Retinal pigment epithelial cell (primary cell): ENCODE data around the gene CRIM1.

Experiments used
- DNase-seq: peaks from one replicate; pipeline ENCODE4 v3.0.0-alpha.2; 2010; ENCODE audit warnings: low read depth
- H3K4me3 ChIP-seq: 2 replicates; pipeline ENCODE4 v1.5.1; 2011; ENCODE audit warnings: mild to moderate bottlenecking, low read length, control low read depth, moderate library complexity
- CTCF ChIP-seq: conservative IDR thresholded peaks from 2 replicates; pipeline ENCODE4 v1.5.1; 2011; ENCODE audit warnings: low read depth, low read length, control low read depth, inconsistent platforms

The CRIM1 gene

DNA sequence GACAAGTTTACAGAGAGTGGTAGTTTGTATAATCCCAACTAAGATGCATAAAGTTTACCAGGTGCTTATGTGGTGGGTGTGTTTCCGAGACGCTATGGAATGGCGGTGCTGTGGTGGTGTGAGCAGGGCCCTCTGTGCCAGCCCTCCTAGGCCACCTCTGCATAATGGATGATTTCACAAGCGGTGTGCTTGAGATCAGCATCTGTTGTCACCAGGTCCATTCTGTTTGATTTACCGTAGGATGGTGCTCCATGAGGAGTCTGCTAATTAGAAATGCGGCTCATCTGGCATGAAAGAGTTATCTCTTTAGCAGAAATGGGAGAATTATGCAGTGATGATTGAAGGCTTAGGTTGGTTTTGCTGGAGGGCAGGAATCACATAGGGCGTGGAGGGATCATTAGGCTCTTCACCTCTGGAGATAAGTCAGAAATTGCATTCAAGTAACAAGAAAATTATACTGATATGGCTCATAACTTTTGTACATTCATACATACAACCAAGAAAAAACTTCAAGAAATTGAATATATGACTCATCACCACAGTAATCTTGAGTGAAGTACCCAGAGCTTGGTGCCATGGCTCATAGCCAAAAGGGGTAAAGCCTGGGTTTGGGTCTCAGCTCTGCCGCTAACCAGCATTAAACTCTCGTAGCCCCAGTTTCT is 41.4 kb downstream of the CRIM1 start:
- no peak overlapping the region for H3K4me3 ChIP-seq
- no peak for DNase-seq
- TF ChIP-seq CTCF = no peak

- TF ChIP-seq CTCF = no peak
- no peak for DNase-seq
- no peak overlapping the region for H3K4me3 ChIP-seq
Measured at GRCh38 chr2:36397728-36398413, 42.3 kb downstream of the CRIM1 start.

DNA sequence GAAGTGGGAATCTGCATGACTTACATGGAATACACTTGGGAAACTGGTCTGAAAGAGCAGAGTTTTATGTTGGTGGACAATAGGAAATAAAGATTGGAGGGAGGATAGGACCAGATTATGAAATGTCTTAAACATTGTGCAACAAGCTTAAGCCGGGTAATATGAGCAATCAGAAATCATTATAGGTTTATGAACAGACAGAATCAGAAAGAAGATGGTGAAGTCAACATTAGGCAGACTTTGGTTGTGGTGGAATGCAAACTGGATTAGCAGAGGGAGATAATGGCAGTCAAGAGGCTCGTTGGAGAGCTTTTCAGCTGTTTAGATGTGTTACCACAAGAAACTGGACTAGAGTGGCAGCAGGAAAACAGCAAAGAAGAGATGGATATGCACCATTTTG is 43.5 kb downstream of the CRIM1 start:
- no peak for TF ChIP-seq CTCF
- DNase-seq = no peak
- H3K4me3 ChIP-seq = no peak overlapping the region

DNA sequence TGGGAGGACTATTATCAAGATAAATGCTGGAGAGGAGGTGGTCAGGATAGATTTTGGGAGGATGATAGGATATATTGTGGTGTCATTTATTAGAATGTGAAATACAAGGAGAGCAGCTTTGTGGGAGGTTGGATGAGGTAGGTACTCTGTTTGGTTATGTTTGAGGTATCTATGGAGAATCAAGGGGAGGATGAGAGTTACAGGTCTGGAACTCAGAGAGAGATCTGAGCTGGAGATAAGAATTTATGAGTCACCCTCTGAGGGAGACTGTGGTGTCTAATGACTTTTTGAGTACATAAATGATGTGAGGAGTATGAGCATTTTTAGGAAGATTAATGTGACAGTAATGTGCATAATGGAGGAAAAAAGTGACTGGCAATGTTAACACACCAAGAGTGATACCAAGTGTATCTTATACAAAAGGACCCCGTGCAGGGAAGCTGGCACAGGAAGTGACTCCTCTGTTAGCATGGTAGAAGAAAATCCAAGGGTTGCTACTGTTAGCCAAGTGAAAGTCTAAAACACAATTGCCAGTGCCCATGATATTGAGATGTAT is 48.2 kb downstream of the CRIM1 start:
- no peak for TF ChIP-seq CTCF
- H3K4me3 ChIP-seq = no peak overlapping the region
- DNase-seq = no peak

GRCh38 chr2:36404318-36404717 is 48.7 kb downstream of the CRIM1 start:
- no peak overlapping the region for H3K4me3 ChIP-seq
- no peak for TF ChIP-seq CTCF
- no peak for DNase-seq

GRCh38 chr2:36404754-36405153 is 49.2 kb downstream of the CRIM1 start:
- TF ChIP-seq CTCF = no peak
- DNase-seq = no peak

DNA sequence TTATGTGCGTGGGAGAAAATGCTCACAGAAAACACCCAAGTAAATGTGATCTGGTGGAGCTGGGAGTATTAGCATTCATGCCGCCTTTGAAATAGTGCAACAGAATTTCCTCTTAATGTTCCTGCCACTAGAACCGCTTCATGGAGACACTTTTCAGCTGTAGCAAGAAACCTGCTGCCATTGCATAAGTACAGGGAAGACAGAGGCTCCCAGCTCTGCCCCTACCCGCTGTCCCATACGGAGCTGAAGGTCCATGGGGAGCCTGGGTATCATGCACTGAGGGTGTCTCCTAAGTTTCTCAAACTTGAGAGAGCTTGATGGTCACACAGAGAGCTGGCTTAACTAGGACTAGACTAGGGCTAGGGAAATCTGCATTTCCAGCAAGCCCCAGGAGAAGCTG is 49.6 kb downstream of the CRIM1 start:
- DNase-seq = no peak
- TF ChIP-seq CTCF = no peak
- no peak overlapping the region for H3K4me3 ChIP-seq

More at GRCh38 chr2:36404754-36405153, 49.2 kb downstream of the CRIM1 start:
- H3K4me3 ChIP-seq = no peak overlapping the region
